CD4-positive, alpha-beta T cell treated with Interferon alpha-2 for 1 hour (primary cell): Measurements from ENCODE around the gene UBE2Q1.
"Not testable (repeated sequence)": the region's sequence is repeated elsewhere in the genome, so short reads cannot be mapped to it uniquely, and the experiment has no call there.

ENCODE experiments used
- DNase-seq, 2 donors: peaks; one replicate each; pipeline ENCODE4 v3.0.0-alpha.2; 2020 to 2022

Gene UBE2Q1

GRCh38 chr1:154549202-154549770, 9.2 kb downstream of the UBE2Q1 start:
- no peak for DNase-seq

DNA sequence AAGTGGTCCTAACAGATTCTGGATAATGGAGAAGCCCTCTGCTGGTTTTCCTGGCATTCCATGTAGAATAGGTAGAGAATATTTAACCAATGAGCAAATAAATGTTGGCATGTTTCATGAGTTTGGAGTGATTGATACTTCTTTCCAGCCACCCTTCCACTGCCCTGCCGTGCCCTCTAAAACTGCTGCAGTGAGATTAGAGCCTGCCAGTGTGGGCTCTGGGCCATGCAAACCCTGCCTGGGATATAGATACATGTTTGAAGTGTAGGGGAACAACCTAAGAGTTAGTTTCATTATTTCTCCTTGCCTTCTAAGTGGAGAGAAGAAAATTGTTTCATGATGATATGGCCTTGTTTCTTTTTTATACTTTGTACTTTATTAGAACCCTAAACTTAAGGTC, 10.4 kb downstream of the UBE2Q1 start:
- no peak for DNase-seq

DNA sequence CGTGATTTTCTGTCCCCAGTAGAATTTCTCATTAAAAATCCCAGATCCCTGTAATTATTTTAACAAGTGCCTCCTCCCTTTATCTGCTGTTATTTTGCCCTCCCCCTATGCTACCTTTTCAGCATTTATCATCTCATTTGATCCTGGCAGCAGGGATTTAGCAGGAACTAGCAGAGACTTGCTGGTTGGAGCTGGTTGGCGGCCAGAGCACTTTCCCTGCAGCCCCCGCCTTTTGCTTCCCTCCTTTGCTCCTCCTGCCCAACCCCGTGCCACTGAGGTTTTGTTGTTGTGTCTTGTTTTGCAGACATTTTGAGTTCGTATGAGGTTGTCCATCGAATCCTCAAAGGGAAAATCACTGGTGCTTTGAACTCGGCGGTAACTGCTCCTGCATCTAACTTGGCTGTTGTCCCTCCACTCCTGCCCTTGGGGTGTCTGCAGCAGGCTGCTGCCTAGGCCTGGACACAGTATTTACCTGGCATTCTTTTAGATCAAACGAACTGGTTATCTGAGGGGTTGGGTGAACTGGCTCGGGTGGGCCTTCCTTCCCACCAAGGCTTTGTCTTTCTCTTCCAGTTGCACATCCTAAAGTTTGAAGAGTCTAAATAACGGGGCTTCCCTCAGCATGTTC, 11.2 kb downstream of the UBE2Q1 start:
- DNase-seq = no peak

DNA sequence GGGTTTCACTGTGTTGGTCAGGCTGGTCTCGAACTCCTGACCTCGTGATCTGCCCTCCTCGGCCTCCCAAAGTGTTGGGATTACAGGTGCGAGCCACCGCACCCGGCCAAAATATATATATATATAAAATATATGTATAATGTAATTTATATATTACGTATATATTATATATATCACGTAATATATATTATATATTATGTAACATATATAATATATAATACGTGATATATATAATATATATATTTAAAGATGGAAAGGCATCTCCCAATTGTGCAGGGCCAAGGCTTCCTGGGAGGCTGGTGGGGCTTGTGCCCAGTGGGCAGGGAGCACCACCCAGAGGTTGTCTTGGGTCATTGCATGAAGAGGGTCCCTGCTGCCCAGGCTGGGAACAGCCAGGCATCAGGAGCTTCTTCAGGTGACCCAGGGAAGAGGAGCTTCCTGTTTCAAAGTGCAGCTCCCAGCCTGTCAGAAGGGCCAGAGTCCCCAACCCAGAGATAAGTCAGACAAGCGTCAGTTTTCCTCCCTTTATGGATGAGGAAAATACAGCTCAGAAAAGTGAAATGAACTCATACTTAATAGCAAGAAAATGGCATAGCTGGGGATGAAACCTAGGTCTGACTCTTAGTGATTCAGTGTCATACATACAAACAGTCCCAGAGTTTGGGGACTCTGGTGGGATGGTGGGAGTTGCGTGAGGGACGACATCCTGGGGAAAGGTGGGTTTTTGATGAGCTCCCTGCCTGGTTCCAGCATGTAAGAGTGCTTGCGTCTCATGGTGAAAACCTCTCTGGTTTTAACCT, 12.0 kb downstream of the UBE2Q1 start:
- DNase-seq = peak; percentile 50 to 63

GRCh38 chr1:154541231-154541630, 17.2 kb downstream of the UBE2Q1 start:
- DNase-seq = no peak

DNA sequence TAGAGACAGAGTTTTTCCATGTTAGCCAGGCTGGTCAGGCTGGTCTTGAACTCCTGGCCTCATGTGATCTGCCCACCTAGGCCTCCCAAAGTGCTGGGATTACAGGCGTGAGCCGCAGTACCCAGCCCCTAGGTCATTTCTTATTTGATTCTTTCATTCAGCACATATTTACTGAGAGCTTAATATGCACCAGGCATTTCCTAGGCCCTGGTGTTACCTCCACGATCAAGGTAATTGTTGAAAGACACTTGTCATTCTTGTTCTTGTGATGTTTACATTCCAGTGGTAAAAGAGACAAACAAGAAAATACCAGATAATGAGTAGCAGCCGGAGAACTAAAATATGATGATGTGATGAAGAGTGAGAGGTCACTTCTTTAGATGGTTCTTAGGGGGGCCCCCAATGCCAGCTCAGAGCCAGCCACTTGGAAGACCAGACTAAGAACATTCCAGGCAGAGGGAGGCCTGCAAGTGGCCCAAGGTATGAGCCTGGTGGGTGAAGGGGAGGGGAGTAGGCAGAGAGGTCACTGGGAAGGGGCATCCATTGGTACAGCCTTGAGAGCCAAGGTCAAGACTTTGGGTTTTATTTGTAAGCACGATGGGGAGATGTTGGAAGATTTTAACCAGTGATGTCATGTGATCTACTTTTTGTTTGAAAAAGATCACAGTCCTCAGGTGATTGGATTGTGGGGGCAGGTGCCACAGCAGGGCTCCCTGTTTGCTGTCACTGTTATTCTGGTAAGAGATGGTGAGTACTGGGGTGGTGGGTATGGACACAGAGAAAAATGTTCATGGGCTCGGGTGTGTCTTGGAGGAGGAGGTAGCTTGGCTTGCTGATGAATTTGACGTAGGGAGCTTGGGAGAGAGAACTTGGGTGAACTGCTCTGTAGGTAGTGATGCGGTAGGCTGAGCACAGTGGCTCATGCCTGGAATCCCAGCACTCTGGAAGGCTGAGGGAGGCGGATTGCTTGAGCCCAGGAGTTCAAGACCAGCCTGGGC, 18.7 kb downstream of the UBE2Q1 start:
- no peak for DNase-seq

- no peak for DNase-seq
Measured at GRCh38 chr1:154536570-154536969, 21.9 kb downstream of the UBE2Q1 start.

DNA sequence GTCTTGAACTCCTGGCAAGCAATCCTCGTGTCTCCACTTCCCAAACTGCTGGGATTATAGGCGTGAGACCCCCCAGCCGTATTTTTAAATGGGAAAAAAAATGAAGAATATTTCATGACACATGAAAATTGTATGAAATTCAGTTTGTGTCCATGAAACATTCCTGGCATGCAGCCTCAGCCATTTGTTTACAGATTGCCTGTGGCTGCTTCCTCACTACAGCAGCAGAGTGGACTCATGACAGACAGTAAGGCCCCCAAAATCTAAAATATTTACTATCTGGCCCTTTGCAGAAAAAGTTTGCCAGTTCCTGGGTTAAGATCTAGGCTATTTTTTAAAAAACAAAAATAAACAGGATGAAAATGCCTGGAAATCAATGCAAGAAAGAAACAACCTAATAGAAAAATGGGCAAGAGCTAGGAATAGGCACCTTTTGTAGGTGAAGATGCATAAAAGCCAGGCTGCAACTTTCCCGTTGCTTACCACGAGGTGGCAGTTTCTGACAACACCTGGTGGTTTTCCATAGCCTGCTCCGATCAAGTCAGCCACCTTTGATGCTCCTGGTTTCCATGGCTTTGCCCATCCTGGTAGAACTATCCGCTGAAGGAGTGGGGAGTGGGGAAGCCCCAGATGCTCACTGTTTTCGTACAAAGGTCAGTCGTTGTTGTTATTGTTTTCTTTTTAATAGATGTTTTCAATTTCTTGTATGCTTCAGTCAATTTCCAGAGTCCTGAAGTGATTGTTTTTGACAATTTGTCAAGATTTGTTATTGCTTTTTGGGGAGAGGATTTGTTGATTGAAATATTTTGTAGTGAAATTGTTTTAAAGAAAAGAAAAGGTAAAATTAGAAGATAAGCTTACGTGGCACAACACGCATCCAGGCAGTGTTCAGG, 24.3 kb downstream of the UBE2Q1 start:
- DNase-seq = peak in 1 of 2 donors; percentile 14

- DNase-seq = not testable (repeated sequence)
Measured at GRCh38 chr1:154531950-154532349, 26.5 kb downstream of the UBE2Q1 start.

- DNase-seq = no peak
Measured at GRCh38 chr1:154529308-154529707, 29.2 kb downstream of the UBE2Q1 start.

DNA sequence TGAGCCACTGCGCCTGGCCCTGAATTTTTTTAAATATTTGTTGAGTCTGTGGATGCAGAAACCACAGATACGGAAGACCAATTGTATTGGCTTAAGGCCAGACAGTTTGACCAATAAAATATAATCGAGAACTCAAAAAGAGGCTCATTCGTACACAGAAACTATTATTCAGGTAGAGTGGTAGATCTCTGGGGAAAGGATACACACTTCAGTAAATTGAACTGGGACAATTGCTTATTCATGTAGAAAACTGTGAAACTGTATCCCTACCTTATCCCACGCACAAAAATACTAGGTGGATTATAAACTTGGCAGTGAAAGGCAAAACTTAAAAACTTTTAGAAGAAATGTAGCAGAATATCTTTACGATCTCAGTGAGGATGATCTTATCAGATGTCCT, 31.3 kb downstream of the UBE2Q1 start:
- DNase-seq = no peak

DNA sequence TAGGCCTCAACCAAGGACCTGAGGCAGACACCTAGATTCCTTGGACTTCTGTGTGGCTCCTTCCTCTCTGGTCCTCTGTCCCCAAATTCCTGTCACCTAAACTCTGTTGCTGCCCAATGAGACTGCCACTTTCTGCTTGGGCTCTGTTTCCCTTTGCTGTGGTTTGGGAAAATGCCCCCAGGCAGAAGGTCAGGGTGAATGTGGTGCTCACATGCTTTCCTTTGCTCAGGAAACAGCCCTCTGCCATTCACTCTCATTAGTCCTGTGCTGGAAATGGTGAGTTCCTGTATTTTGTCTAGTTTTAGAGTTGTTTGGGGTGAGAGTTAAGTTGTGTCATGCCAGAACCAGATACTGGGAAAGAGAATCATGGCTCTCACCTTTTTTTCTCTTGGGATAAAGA, 33.6 kb downstream of the UBE2Q1 start:
- DNase-seq = no peak

GRCh38 chr1:154521695-154522094, 36.8 kb downstream of the UBE2Q1 start:
- DNase-seq = no peak

DNA sequence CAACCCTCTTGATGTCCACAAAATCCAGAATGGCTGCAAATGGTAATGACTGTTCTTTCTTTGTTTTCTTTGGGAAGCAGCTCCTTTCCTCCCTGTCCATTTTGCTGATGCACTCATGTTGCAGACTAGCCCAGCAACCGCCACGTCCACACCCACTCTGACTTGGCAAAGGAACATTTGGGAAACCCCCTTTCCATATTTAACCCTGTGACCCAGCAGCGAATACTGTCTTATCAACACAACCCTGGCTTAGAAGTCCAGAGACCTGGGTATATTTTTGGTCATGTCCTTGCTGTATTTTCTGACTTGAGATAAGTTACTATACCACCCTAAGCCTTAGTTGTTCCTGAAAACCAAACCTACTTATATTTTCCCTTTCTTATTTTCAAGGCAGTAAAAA, 38.1 kb downstream of the UBE2Q1 start:
- no peak for DNase-seq

DNA sequence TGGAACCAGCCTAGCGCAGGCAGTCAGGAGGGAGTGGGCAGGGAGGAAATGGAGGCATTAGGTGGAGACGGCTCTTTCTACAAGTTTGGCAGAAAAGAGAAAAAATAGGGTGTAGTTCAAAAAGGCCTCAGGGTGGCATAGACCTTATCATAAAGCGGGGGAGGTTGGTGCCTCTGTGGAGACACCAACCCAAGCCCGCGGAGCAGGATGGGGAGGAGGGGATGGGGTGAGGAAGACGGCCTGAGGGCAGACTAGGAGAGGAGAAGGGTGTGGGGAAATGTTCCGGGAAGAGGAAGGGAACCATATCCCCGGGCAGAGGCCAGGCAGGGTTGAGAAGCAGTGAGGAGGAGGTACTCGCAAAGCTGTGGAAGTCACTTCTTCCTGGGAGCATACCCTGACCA, 38.9 kb downstream of the UBE2Q1 start:
- no peak for DNase-seq

GRCh38 chr1:154517661-154518060, 40.8 kb downstream of the UBE2Q1 start:
- no peak for DNase-seq

- DNase-seq = no peak
Measured at GRCh38 chr1:154514066-154514553, 44.4 kb downstream of the UBE2Q1 start.

GRCh38 chr1:154512760-154513159, 45.7 kb downstream of the UBE2Q1 start:
- no peak for DNase-seq

DNA sequence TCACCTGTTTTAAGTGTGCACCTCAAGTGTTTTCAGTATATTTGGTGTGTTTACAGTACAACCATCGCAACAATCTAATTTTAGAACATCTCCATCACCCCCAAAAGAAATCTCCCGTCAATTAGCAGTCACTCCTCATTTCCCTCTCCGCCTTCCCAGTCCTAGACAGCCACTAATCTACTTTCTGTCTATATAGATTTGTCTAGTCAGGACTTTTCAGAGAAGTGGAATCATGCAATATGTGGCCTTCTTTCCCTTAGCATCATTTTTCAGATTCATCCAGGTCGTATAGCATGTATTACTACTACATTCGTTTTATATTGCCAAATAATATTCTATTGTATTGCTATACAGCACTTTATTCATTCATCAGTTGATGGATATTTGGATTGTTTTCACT, 54.6 kb downstream of the UBE2Q1 start:
- DNase-seq = no peak

GRCh38 chr1:154502744-154503115, 55.7 kb downstream of the UBE2Q1 start:
- DNase-seq = no peak

DNA sequence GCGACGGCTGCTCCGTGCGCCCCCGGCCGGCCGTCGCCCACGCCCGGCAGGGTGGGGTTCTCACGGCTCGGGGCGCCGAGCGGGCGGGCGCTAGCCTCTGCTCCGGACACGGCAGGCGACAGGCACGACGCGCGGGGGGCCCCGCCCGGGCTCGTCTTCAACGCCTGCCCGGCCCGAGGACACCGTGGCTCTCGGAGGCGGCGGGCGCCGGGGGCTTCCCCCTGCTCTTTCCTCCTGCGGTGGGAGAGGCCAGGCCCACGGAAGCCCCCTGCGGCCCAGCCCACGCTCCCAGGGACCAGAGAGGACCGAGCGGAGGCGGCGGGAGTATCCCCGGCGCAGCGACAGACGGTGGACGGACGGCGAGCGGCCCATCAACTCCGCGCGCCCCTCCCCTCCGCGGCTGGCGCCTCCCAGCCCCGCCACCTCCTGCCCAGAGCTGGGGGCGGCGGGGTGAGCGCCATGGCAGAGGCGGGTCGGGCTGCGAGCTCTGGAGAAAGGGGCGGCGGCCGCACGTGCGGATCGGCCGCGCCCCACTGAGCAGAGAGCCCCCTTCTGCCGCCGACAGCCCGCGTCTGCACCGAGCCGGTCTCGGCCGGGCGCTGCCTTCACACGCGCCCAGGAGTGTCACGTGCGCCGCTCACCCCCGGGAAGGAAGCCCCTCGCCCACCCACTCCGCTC, 56.3 kb downstream of the UBE2Q1 start, which contains the start of the genes SHE and TDRD10:
Gene SHE (minus strand): TSS at position 347 of the 678 bp plus-strand sequence. CDS start 386 bp downstream, outside the sequence.
Gene TDRD10 (plus strand): TSS at position 154 of the 678 bp plus-strand sequence. CDS start 4,685 bp downstream, outside the sequence.
- peak in 1 of 2 donors; percentile 22 for DNase-seq
